ENCODE data around the gene HOOK2.

The HOOK2 gene

DNA sequence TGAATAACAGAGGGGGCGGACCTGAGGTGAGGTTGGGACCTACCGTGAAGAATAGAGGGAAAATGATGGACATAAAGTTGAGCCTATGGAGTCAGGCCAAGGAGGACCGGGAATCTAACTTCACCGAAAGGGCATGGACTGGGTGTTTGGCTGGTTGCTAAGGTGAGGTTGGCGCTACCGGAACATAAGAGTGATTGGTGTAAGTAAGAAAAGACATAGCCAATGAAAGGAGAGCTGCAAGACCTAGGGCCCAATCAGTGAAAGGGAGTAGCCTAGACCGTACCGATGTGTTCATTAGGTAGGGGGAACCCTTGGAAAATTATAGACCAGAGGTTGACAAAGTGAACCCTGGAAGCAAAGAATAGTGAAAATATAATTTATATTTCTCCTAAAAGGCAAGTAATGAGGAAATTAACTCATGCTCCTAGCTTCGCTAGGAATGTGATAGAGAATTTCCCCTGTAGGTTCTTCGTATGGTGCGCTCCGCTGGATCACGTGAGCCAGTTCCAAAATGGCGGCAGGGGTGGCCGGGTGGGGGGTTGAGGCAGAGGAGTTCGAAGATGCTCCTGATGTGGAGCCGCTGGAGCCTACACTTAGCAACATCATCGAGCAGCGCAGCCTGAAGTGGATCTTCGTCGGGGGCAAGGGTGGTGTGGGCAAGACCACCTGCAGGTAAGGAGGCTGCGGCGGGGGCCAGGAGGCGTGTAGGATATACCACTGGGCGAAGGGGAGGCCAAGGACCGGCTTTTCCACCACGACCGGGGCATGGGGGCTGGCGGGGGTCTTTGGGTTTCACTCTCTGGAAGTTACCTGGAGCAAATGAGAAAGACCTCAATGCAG, 38.1 kb downstream of the HOOK2 start, which contains the start of gene GET3 (continued):
- TF ChIP-seq, protein P1, sequence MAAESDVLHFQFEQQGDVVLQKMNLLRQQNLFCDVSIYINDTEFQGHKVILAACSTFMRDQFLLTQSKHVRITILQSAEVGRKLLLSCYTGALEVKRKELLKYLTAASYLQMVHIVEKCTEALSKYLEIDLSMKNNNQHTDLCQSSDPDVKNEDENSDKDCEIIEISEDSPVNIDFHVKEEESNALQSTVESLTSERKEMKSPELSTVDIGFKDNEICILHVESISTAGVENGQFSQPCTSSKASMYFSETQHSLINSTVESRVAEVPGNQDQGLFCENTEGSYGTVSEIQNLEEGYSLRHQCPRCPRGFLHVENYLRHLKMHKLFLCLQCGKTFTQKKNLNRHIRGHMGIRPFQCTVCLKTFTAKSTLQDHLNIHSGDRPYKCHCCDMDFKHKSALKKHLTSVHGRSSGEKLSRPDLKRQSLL (tag by site-specific recombination; IDR thresholded peaks at IDR 0.05) = no peak
- TF ChIP-seq ZNF677 (tag by site-specific recombination; IDR thresholded peaks at IDR 0.05) = no peak
- TF ChIP-seq ZBTB7A (tag by site-specific recombination; IDR thresholded peaks at IDR 0.05; ENCODE audit: low read depth) = 0 out of 2 replicates have a peak, but pooled peaks have one; percentile 49
- no peak for TF ChIP-seq TRIM28 (IDR thresholded peaks at IDR 0.05; ENCODE audit: borderline replicate concordance, low read length)
- TF ChIP-seq REPIN1 (tag by site-specific recombination; IDR thresholded peaks at IDR 0.05; ENCODE audit: low read depth) = no peak
- no peak for TF ChIP-seq ZBTB1 (tag by site-specific recombination; IDR thresholded peaks at IDR 0.05)
- TF ChIP-seq KLF9 (tag by site-specific recombination; IDR thresholded peaks at IDR 0.05; ENCODE audit: low read depth) = peak; percentile 57
- TF ChIP-seq, protein P2, sequence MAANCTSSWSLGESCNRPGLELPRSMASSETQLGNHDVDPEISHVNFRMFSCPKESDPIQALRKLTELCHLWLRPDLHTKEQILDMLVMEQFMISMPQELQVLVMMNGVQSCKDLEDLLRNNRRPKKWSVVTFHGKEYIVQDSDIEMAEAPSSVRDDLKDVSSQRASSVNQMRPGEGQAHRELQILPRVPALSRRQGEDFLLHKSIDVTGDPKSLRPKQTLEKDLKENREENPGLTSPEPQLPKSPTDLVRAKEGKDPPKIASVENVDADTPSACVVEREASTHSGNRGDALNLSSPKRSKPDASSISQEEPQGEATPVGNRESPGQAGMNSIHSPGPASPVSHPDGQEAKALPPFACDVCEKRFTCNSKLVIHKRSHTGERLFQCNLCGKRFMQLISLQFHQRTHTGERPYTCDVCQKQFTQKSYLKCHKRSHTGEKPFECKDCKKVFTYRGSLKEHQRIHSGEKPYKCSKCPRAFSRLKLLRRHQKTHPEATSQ (tag by site-specific recombination; IDR thresholded peaks at IDR 0.05) = no peak
- TF ChIP-seq, protein P3, sequence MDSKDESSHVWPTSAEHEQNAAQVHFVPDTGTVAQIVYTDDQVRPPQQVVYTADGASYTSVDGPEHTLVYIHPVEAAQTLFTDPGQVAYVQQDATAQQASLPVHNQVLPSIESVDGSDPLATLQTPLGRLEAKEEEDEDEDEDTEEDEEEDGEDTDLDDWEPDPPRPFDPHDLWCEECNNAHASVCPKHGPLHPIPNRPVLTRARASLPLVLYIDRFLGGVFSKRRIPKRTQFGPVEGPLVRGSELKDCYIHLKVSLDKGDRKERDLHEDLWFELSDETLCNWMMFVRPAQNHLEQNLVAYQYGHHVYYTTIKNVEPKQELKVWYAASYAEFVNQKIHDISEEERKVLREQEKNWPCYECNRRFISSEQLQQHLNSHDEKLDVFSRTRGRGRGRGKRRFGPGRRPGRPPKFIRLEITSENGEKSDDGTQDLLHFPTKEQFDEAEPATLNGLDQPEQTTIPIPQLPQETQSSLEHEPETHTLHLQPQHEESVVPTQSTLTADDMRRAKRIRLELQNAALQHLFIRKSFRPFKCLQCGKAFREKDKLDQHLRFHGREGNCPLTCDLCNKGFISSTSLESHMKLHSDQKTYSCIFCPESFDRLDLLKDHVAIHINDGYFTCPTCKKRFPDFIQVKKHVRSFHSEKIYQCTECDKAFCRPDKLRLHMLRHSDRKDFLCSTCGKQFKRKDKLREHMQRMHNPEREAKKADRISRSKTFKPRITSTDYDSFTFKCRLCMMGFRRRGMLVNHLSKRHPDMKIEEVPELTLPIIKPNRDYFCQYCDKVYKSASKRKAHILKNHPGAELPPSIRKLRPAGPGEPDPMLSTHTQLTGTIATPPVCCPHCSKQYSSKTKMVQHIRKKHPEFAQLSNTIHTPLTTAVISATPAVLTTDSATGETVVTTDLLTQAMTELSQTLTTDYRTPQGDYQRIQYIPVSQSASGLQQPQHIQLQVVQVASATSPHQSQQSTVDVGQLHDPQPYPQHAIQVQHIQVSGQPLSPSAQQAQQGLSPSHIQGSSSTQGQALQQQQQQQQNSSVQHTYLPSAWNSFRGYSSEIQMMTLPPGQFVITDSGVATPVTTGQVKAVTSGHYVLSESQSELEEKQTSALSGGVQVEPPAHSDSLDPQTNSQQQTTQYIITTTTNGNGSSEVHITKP (tag by site-specific recombination; IDR thresholded peaks at IDR 0.05) = peak; percentile 99
- 0 out of 2 replicates have a peak, but pooled peaks have one; percentile 14 for TF ChIP-seq ZFP37 (tag by site-specific recombination; IDR thresholded peaks at IDR 0.05)
- TF ChIP-seq ZNF138 (tag by site-specific recombination; IDR thresholded peaks at IDR 0.05; ENCODE audit: borderline replicate concordance) = no peak
- TF ChIP-seq ZNF837 (tag by site-specific recombination; IDR thresholded peaks at IDR 0.05) = no peak
- TF ChIP-seq ZFP3 (tag by site-specific recombination; IDR thresholded peaks at IDR 0.05; ENCODE audit: low read depth) = no peak
- peak; percentile 36; the same call in 1 of the 2 replicates for TF ChIP-seq ZBTB8A (tag by site-specific recombination; IDR thresholded peaks at IDR 0.05)
- TF ChIP-seq WT1 (tag by site-specific recombination; IDR thresholded peaks at IDR 0.05) = peak; percentile 49; the same call in 1 of the 2 replicates
- TF ChIP-seq ZNF501 (tag by site-specific recombination; IDR thresholded peaks at IDR 0.05) = peak; percentile 65; the same call in 1 of the 2 replicates
- peak; percentile 25; the same call in 1 of the 2 replicates for TF ChIP-seq ZNF785 (tag by site-specific recombination; IDR thresholded peaks at IDR 0.05)
- peak; percentile 40; the same call in 1 of the 2 replicates for TF ChIP-seq ZNF76 (tag by site-specific recombination; IDR thresholded peaks at IDR 0.05; ENCODE audit: borderline replicate concordance, low read depth)
- TF ChIP-seq, protein P4, sequence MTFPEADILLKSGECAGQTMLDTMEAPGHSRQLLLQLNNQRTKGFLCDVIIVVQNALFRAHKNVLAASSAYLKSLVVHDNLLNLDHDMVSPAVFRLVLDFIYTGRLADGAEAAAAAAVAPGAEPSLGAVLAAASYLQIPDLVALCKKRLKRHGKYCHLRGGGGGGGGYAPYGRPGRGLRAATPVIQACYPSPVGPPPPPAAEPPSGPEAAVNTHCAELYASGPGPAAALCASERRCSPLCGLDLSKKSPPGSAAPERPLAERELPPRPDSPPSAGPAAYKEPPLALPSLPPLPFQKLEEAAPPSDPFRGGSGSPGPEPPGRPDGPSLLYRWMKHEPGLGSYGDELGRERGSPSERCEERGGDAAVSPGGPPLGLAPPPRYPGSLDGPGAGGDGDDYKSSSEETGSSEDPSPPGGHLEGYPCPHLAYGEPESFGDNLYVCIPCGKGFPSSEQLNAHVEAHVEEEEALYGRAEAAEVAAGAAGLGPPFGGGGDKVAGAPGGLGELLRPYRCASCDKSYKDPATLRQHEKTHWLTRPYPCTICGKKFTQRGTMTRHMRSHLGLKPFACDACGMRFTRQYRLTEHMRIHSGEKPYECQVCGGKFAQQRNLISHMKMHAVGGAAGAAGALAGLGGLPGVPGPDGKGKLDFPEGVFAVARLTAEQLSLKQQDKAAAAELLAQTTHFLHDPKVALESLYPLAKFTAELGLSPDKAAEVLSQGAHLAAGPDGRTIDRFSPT (tag by site-specific recombination; IDR thresholded peaks at IDR 0.05) = peak; percentile 89
- TF ChIP-seq, protein P5, sequence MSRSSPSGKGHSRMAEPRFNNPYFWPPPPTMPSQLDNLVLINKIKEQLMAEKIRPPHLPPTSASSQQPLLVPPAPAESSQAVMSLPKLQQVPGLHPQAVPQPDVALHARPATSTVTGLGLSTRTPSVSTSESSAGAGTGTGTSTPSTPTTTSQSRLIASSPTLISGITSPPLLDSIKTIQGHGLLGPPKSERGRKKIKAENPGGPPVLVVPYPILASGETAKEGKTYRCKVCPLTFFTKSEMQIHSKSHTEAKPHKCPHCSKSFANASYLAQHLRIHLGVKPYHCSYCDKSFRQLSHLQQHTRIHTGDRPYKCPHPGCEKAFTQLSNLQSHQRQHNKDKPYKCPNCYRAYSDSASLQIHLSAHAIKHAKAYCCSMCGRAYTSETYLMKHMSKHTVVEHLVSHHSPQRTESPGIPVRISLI (tag by site-specific recombination; IDR thresholded peaks at IDR 0.05) = no peak
- TF ChIP-seq, protein P6, sequence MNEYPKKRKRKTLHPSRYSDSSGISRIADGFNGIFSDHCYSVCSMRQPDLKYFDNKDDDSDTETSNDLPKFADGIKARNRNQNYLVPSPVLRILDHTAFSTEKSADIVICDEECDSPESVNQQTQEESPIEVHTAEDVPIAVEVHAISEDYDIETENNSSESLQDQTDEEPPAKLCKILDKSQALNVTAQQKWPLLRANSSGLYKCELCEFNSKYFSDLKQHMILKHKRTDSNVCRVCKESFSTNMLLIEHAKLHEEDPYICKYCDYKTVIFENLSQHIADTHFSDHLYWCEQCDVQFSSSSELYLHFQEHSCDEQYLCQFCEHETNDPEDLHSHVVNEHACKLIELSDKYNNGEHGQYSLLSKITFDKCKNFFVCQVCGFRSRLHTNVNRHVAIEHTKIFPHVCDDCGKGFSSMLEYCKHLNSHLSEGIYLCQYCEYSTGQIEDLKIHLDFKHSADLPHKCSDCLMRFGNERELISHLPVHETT (tag by site-specific recombination; IDR thresholded peaks at IDR 0.05) = peak; percentile 88
- TF ChIP-seq, protein P7, sequence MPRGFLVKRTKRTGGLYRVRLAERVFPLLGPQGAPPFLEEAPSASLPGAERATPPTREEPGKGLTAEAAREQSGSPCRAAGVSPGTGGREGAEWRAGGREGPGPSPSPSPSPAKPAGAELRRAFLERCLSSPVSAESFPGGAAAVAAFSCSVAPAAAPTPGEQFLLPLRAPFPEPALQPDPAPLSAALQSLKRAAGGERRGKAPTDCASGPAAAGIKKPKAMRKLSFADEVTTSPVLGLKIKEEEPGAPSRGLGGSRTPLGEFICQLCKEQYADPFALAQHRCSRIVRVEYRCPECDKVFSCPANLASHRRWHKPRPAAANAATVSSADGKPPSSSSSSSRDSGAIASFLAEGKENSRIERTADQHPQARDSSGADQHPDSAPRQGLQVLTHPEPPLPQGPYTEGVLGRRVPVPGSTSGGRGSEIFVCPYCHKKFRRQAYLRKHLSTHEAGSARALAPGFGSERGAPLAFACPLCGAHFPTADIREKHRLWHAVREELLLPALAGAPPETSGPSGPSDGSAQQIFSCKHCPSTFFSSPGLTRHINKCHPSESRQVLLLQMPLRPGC (tag by site-specific recombination; IDR thresholded peaks at IDR 0.05) = peak; percentile 63; the same call in 1 of the 2 replicates
- TF ChIP-seq SP7 (tag by site-specific recombination; IDR thresholded peaks at IDR 0.05) = peak; percentile 91
- no peak for TF ChIP-seq ZNF791 (tag by site-specific recombination; IDR thresholded peaks at IDR 0.05)

All from HEK293 (cell line).